H9 (cell line): ENCODE results near the gene GEN1. TPM values are rescaled to one million over a fixed set of nuclear protein-coding genes. Genes with fewer than 3 reads are reported as not detected.

Source experiments
- DNase-seq: peaks from one replicate; pipeline ENCODE4 v3.0.0-alpha.2; 2017
- H2AFZ ChIP-seq: one replicate; pipeline ENCODE4 v1.6.1; 2013; ENCODE audit warnings: mild to moderate bottlenecking, low read length, control low read depth, moderate library complexity
- H2AK5ac ChIP-seq: 2 replicates; pipeline ENCODE4 v1.6.1; 2013; ENCODE audit warnings: low read length, control low read depth, mixed read lengths; ENCODE audit not compliant: insufficient read length
- H2BK120ac ChIP-seq: one replicate; pipeline ENCODE4 v1.6.1; 2013; ENCODE audit warnings: low read depth, mild to moderate bottlenecking, low read length, control low read depth, inconsistent platforms; ENCODE audit not compliant: poor library complexity, severe bottlenecking
- H2BK12ac ChIP-seq: 2 replicates; pipeline ENCODE4 v1.6.1; 2013; ENCODE audit warnings: low read length, control low read depth, mixed read lengths, low read depth; ENCODE audit not compliant: insufficient read length
- H2BK15ac ChIP-seq: 2 replicates; pipeline ENCODE4 v1.6.1; 2013; ENCODE audit warnings: low read depth, low read length, control low read depth
- H2BK20ac ChIP-seq: one replicate; pipeline ENCODE4 v1.6.1; 2013; ENCODE audit warnings: low read depth, mild to moderate bottlenecking, low read length, control low read depth, inconsistent platforms; ENCODE audit not compliant: poor library complexity, severe bottlenecking
- H2BK5ac ChIP-seq: 2 replicates; pipeline ENCODE4 v1.6.1; 2013; ENCODE audit warnings: low read length, control low read depth, mixed read lengths; ENCODE audit not compliant: insufficient read length
- H3K14ac ChIP-seq: 2 replicates; pipeline ENCODE4 v1.6.1; 2013; ENCODE audit warnings: low read length, control low read depth; ENCODE audit not compliant: insufficient read depth
- H3K18ac ChIP-seq: 2 replicates; pipeline ENCODE4 v1.6.1; 2013; ENCODE audit warnings: low read depth, mild to moderate bottlenecking, mixed read lengths, low read length, control low read depth; ENCODE audit not compliant: insufficient read length
- H3K23ac ChIP-seq: 2 replicates; pipeline ENCODE4 v1.6.1; 2013; ENCODE audit warnings: low read length, control low read depth, mixed read lengths, low read depth; ENCODE audit not compliant: insufficient read length
- H3K23me2 ChIP-seq: 2 replicates; pipeline ENCODE4 v1.6.1; 2013; ENCODE audit warnings: low read depth, mild to moderate bottlenecking, mixed read lengths, low read length, control low read depth; ENCODE audit not compliant: insufficient read length, poor library complexity, severe bottlenecking
- H3K27ac ChIP-seq: 2 replicates; pipeline ENCODE4 v1.5.1; 2013; ENCODE audit warnings: low read length, control low read depth, mixed read lengths, low read depth; ENCODE audit not compliant: insufficient read length
- H3K27me3 ChIP-seq: 2 replicates; pipeline ENCODE4 v1.6.1; 2013; ENCODE audit warnings: low read length, control low read depth, inconsistent platforms; ENCODE audit not compliant: insufficient read depth
- H3K4ac ChIP-seq: 2 replicates; pipeline ENCODE4 v1.6.1; 2013; ENCODE audit warnings: low read depth, mild to moderate bottlenecking, control low read depth, inconsistent platforms, low read length, moderate library complexity
- H3K4me1 ChIP-seq: 2 replicates; pipeline ENCODE4 v1.6.1; 2013; ENCODE audit warnings: low read length, control low read depth, inconsistent platforms; ENCODE audit not compliant: insufficient read depth
- H3K4me2 ChIP-seq: 2 replicates; pipeline ENCODE4 v1.6.1; 2013; ENCODE audit warnings: low read length, control low read depth, mixed read lengths; ENCODE audit not compliant: insufficient read length, insufficient read depth
- H3K56ac ChIP-seq: 2 replicates; pipeline ENCODE4 v1.6.1; 2013; ENCODE audit warnings: low read depth, mild to moderate bottlenecking, mixed read lengths, low read length, control low read depth; ENCODE audit not compliant: insufficient read length
- H3K79me1 ChIP-seq: 2 replicates; pipeline ENCODE4 v1.6.1; 2013; ENCODE audit warnings: low read depth, mild to moderate bottlenecking, moderate library complexity, low read length, control low read depth, inconsistent platforms; ENCODE audit not compliant: insufficient read depth, poor library complexity, severe bottlenecking
- H3K79me2 ChIP-seq: 2 replicates; pipeline ENCODE4 v1.6.1; 2013; ENCODE audit warnings: low read length, control low read depth, inconsistent platforms; ENCODE audit not compliant: insufficient read depth
- H3K9ac ChIP-seq: 2 replicates; pipeline ENCODE4 v1.6.1; 2013; ENCODE audit warnings: low read length, control low read depth, mixed read lengths; ENCODE audit not compliant: insufficient read length; ENCODE audit errors: extremely low read depth
- H3K9me3 ChIP-seq: one replicate; pipeline ENCODE4 v1.6.1; 2013; ENCODE audit warnings: low read depth, low read length, inconsistent platforms; ENCODE audit not compliant: control insufficient read depth
- H3T11ph ChIP-seq: one replicate; pipeline ENCODE4 v1.6.1; 2013; ENCODE audit warnings: mild to moderate bottlenecking, low read length, control low read depth, inconsistent platforms
- H4K20me1 ChIP-seq: one replicate; pipeline ENCODE4 v1.6.1; 2013; ENCODE audit not compliant: control insufficient read depth, insufficient read length, insufficient read depth
- H4K5ac ChIP-seq: 2 replicates; pipeline ENCODE4 v1.6.1; 2013; ENCODE audit warnings: low read depth, mild to moderate bottlenecking, mixed read lengths, low read length, control low read depth; ENCODE audit not compliant: insufficient read length
- H4K8ac ChIP-seq: replicated peaks from 2 replicates; pipeline ENCODE4 v1.6.1; 2013; ENCODE audit warnings: low read length, control low read depth, mixed read lengths, low read depth; ENCODE audit not compliant: insufficient read length
- H4K91ac ChIP-seq: 2 replicates; pipeline ENCODE4 v1.6.1; 2013; ENCODE audit warnings: low read depth, mild to moderate bottlenecking, moderate library complexity, mixed read lengths, low read length, control low read depth; ENCODE audit not compliant: insufficient read length
- H3K27ac Mint-ChIP-seq, 3 experiments: 2 replicates in 2 of 3; 3 replicates in 1 of 3; pipeline ENCODE4 v1.8.0; 2020 to 2021; ENCODE audit warnings: mixed read lengths in 3 of 3, mild to moderate bottlenecking in 1 of 3, moderate library complexity in 1 of 3
- H3K27me3 Mint-ChIP-seq: 2 replicates; pipeline ENCODE4 v1.8.0; 2021; ENCODE audit warnings: low read depth, mild to moderate bottlenecking, moderate library complexity, mixed read lengths
- H3K36me3 Mint-ChIP-seq, 3 experiments: 2 replicates in 2 of 3; 3 replicates in 1 of 3; pipeline ENCODE4 v1.8.0; 2020 to 2021; ENCODE audit warnings: low read depth in 3 of 3, mixed read lengths in 3 of 3; ENCODE audit not compliant: insufficient read depth in 1 of 3
- H3K4me1 Mint-ChIP-seq, 2 experiments: 2 replicates each; pipeline ENCODE4 v1.8.0; 2020; ENCODE audit warnings: mixed read lengths in 2 of 2
- H3K4me3 Mint-ChIP-seq, 2 experiments: 2 replicates in 1 of 2; 3 replicates in 1 of 2; pipeline ENCODE4 v1.8.0; 2020 to 2021; ENCODE audit warnings: mild to moderate bottlenecking in 2 of 2, mixed read lengths in 2 of 2, moderate library complexity in 1 of 2
- H3K9me3 Mint-ChIP-seq, 2 experiments: 2 replicates in 1 of 2; 3 replicates in 1 of 2; pipeline ENCODE4 v1.8.0; 2020; ENCODE audit warnings: mild to moderate bottlenecking in 2 of 2, mixed read lengths in 2 of 2, moderate library complexity in 1 of 2
- WGBS: extraction: QIAGEN DNeasy Blood & Tissue Kit; methylation state at CpG from one replicate; pipeline ENCODE4 v1.1.7; 2013; ENCODE audit warnings: missing lambda C conversion rate, low lambda C conversion rate, mixed read lengths; ENCODE audit not compliant: insufficient read length; ENCODE audit errors: extremely low coverage; 5-methylcytosine and 5-hydroxymethylcytosine counted together
- total RNA-seq: library from RNA; stranded (reverse); gene quantifications from 2 replicates; pipeline ENCODE4 v1.2.1, GENCODE V29; 2021
- TF ChIP-seq, protein P1 (sequence below): fragments of 200-600 bp; sonication (generic); conservative IDR thresholded peaks from 3 replicates; pipeline ENCODE4 v1.8.0; 2021; ENCODE audit warnings: antibody characterized with exemption, mild to moderate bottlenecking

Gene GEN1
- total RNA-seq, 1 experiment from 2014 or later, result 28.1 TPM

- H3K27me3 ChIP-seq, result no peaks in the 10 kb centered on the region
- H4K8ac ChIP-seq, result no peak overlapping the region
- no peak overlapping the region for H3K9ac ChIP-seq
- no peak overlapping the region for H2BK20ac ChIP-seq
- peaks cover 8% of the 10 kb centered on the region for H3K23me2 ChIP-seq
- no peaks in the 10 kb centered on the region for H3K79me1 ChIP-seq
- Mint-ChIP-seq H3K4me3 (peak overlapping the region; percentile 88 to 96), H3K27ac (no peak overlapping the region; a peak in 1 of 7 replicates), H3K4me1 (peaks cover 40 to 49% of the 10 kb centered on the region in 2 experiments), H3K36me3 (no peaks in the 10 kb centered on the region; a peak in 1 of 7 replicates), H3K9me3 (no peaks in the 10 kb centered on the region), H3K27me3 (no peaks in the 10 kb centered on the region)
- no peak overlapping the region for H2BK15ac ChIP-seq
- no peak overlapping the region for H2BK120ac ChIP-seq
- no peaks in the 10 kb centered on the region for H4K20me1 ChIP-seq
- H3K4me1 ChIP-seq, result peaks cover 6% of the 10 kb centered on the region
- no peak overlapping the region for H4K5ac ChIP-seq
- no peak overlapping the region for H3K18ac ChIP-seq
- no peak overlapping the region for H4K91ac ChIP-seq
- no peak overlapping the region for H3K56ac ChIP-seq
- peak overlapping the region; percentile 97 for H3K4me2 ChIP-seq
- TF ChIP-seq, protein P1, sequence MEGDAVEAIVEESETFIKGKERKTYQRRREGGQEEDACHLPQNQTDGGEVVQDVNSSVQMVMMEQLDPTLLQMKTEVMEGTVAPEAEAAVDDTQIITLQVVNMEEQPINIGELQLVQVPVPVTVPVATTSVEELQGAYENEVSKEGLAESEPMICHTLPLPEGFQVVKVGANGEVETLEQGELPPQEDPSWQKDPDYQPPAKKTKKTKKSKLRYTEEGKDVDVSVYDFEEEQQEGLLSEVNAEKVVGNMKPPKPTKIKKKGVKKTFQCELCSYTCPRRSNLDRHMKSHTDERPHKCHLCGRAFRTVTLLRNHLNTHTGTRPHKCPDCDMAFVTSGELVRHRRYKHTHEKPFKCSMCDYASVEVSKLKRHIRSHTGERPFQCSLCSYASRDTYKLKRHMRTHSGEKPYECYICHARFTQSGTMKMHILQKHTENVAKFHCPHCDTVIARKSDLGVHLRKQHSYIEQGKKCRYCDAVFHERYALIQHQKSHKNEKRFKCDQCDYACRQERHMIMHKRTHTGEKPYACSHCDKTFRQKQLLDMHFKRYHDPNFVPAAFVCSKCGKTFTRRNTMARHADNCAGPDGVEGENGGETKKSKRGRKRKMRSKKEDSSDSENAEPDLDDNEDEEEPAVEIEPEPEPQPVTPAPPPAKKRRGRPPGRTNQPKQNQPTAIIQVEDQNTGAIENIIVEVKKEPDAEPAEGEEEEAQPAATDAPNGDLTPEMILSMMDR, result no peak
- no peak overlapping the region for H2AFZ ChIP-seq
- no peak overlapping the region for H2BK12ac ChIP-seq
- no peak overlapping the region for H3K27ac ChIP-seq
- H2AK5ac ChIP-seq, result no peak overlapping the region
- H3K4ac ChIP-seq, result no peak overlapping the region
- no peak for DNase-seq
- H3K14ac ChIP-seq, result no peak overlapping the region
- no peak overlapping the region for H2BK5ac ChIP-seq
- H3K79me2 ChIP-seq, result peaks cover 20% of the 10 kb centered on the region; the same call in 1 of the 2 replicates
- no peaks in the 10 kb centered on the region for H3K9me3 ChIP-seq
- no peak overlapping the region for H3K23ac ChIP-seq
- WGBS, result no CpG with 5 or more reads among the region's 3 CpGs
- no peak overlapping the region for H3T11ph ChIP-seq
These were observed 1.7 kb upstream of the GEN1 start for GRCh38 chr2:17752246-17752645.
